Panc1 (cell line): ENCODE measurements around the gene GLIS1. TPM values are rescaled to one million over a fixed set of nuclear protein-coding genes. Genes with fewer than 3 reads are reported as not detected.

ENCODE experiments used
- ATAC-seq: fragments of 200-7000 bp; cut with Tn5 transposase; 2 replicates; pipeline ENCODE4 v1.9.1; 2020; ENCODE audit warnings: mild to moderate bottlenecking, moderate library complexity
- BruUV-seq: library from RNA; stranded (reverse); fragments of 400-500 nt; replicated peaks from 2 replicates; lab custom pipeline; 2021; lab: Mats Ljungman, UMichigan
- CTCF ChIA-PET: fragments of 300-600 bp; sonication (Branson Sonifier 250); formaldehyde crosslinking; loops from one replicate; lab custom pipeline; 2022; ENCODE audit warnings: antibody characterized with exemption; lab: Charles Lee
- POLR2A ChIA-PET: fragments of 300-600 bp; sonication (Branson Sonifier 250); formaldehyde crosslinking; loops from one replicate; lab custom pipeline; 2022; ENCODE audit warnings: antibody characterized with exemption; lab: Charles Lee
- DNase-seq: peaks from one replicate; pipeline ENCODE4 v3.0.0-alpha.2; 2010; ENCODE audit warnings: low read depth, low spot score
- H3K27ac ChIP-seq: 2 replicates; pipeline ENCODE4 v1.5.1; 2011; ENCODE audit warnings: mild to moderate bottlenecking, low read length, inconsistent platforms
- H3K27me3 ChIP-seq: fragments of 200-500 bp; sonication (Bioruptor generic); 2 replicates; pipeline ENCODE4 v1.6.0; 2014; ENCODE audit warnings: low read length, inconsistent platforms; ENCODE audit not compliant: control insufficient read depth, insufficient read depth
- H3K36me3 ChIP-seq: fragments of 200-500 bp; sonication (Bioruptor generic); 2 replicates; pipeline ENCODE4 v1.5.1; 2014; ENCODE audit warnings: inconsistent platforms, mild to moderate bottlenecking, low read length, moderate library complexity; ENCODE audit not compliant: control insufficient read depth, insufficient read depth
- H3K4me1 ChIP-seq: 2 replicates; pipeline ENCODE4 v1.5.1; 2011; ENCODE audit warnings: inconsistent platforms, mild to moderate bottlenecking, low read length, moderate library complexity; ENCODE audit not compliant: control insufficient read depth, insufficient read depth
- H3K4me3 ChIP-seq, 2 experiments: 2 replicates each; pipeline ENCODE4 v1.5.1; 2011 to 2012; ENCODE audit warnings: low read depth in 2 of 2, low read length in 2 of 2, mild to moderate bottlenecking in 2 of 2, inconsistent platforms in 1 of 2, moderate library complexity in 1 of 2
- H3K9me3 ChIP-seq: fragments of 200-500 bp; sonication (Bioruptor generic); 2 replicates; pipeline ENCODE4 v1.5.1; 2014; ENCODE audit warnings: low read depth, mild to moderate bottlenecking, inconsistent platforms, low read length, moderate library complexity; ENCODE audit not compliant: control insufficient read depth, insufficient read depth
- POLR2AphosphoS5 ChIP-seq: IDR thresholded peaks from 2 replicates; pipeline ENCODE4 v1.6.1; 2012; ENCODE audit warnings: mild to moderate bottlenecking, low read depth, low read length, moderate library complexity
- SIN3A ChIP-seq: IDR thresholded peaks from 2 replicates; pipeline ENCODE4 v1.6.1; 2012; ENCODE audit warnings: low read depth, mild to moderate bottlenecking, low read length, moderate library complexity, borderline replicate concordance; ENCODE audit not compliant: insufficient read depth
- TCF7L2 ChIP-seq: IDR thresholded peaks from 2 replicates; pipeline ENCODE4 v1.6.1; 2011; ENCODE audit warnings: mild to moderate bottlenecking, low read depth, low read length, inconsistent platforms
- in situ Hi-C: cut with HindIII; loops from 2 replicates; pipeline ENCODE4 v1.10.0; 2016; ENCODE audit warnings: low sequenced_read_pairs, low pct_unique_long_range_greater_than_20kb
- intact Hi-C: fragments of 100-400 bp; cut with micrococcal nuclease; formaldehyde crosslinking; loops from one replicate; pipeline ENCODE4 v1.10.0; 2022; ENCODE audit not compliant: unreplicated experiment
- total RNA-seq: library from RNA; stranded (reverse); gene quantifications from one replicate; pipeline ENCODE4 v1.2.1, GENCODE V29; 2021; ENCODE audit not compliant: unreplicated experiment
- TF ChIP-seq, protein P1 (sequence below), 2 experiments: IDR thresholded peaks; 2 replicates each; pipeline ENCODE4 v1.6.1; 2011 to 2012; ENCODE audit warnings: low read depth in 2 of 2, control low read depth in 1 of 2, low read length in 1 of 2, mild to moderate bottlenecking in 1 of 2, moderate library complexity in 1 of 2; ENCODE audit not compliant: insufficient read depth in 1 of 2
- TF ChIP-seq, protein P2 (sequence below): fragments of 450-650 bp; IDR thresholded peaks from 2 replicates; pipeline ENCODE4 v1.5.1; 2017; ENCODE audit warnings: mild to moderate bottlenecking

The GLIS1 gene
- total RNA-seq, 1 experiment from 2014 or later, result 0.28 TPM

DNA sequence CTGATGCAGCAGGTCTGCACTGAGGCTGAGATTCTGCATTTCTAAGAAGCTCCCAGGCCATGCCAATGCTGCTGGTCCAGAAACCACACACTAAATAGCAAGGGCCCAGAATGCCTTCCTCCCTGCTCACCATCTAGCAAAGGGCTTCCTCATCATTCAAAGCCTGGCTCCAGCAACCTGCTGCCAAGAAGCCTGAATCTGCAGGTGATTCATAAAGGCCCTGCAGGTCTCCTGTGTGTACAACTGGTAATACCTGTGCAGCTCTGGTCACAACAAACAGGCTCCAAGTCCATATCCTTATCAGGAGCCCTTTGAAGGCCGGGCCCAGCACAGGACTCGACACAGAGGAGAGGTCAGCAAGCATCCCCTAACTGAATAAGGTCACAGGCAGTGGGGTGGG is 26.7 kb downstream of the GLIS1 start:
- in situ Hi-C loops, result no loop called here
- intact Hi-C loops, result no loop called here
- TF ChIP-seq, protein P1, sequence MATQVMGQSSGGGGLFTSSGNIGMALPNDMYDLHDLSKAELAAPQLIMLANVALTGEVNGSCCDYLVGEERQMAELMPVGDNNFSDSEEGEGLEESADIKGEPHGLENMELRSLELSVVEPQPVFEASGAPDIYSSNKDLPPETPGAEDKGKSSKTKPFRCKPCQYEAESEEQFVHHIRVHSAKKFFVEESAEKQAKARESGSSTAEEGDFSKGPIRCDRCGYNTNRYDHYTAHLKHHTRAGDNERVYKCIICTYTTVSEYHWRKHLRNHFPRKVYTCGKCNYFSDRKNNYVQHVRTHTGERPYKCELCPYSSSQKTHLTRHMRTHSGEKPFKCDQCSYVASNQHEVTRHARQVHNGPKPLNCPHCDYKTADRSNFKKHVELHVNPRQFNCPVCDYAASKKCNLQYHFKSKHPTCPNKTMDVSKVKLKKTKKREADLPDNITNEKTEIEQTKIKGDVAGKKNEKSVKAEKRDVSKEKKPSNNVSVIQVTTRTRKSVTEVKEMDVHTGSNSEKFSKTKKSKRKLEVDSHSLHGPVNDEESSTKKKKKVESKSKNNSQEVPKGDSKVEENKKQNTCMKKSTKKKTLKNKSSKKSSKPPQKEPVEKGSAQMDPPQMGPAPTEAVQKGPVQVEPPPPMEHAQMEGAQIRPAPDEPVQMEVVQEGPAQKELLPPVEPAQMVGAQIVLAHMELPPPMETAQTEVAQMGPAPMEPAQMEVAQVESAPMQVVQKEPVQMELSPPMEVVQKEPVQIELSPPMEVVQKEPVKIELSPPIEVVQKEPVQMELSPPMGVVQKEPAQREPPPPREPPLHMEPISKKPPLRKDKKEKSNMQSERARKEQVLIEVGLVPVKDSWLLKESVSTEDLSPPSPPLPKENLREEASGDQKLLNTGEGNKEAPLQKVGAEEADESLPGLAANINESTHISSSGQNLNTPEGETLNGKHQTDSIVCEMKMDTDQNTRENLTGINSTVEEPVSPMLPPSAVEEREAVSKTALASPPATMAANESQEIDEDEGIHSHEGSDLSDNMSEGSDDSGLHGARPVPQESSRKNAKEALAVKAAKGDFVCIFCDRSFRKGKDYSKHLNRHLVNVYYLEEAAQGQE (IDR thresholded peaks at IDR 0.05; ENCODE audit: insufficient read depth in 1 of 2, low read depth in 2 of 2, low read length in 1 of 2), result no peak
- TF ChIP-seq, protein P2, sequence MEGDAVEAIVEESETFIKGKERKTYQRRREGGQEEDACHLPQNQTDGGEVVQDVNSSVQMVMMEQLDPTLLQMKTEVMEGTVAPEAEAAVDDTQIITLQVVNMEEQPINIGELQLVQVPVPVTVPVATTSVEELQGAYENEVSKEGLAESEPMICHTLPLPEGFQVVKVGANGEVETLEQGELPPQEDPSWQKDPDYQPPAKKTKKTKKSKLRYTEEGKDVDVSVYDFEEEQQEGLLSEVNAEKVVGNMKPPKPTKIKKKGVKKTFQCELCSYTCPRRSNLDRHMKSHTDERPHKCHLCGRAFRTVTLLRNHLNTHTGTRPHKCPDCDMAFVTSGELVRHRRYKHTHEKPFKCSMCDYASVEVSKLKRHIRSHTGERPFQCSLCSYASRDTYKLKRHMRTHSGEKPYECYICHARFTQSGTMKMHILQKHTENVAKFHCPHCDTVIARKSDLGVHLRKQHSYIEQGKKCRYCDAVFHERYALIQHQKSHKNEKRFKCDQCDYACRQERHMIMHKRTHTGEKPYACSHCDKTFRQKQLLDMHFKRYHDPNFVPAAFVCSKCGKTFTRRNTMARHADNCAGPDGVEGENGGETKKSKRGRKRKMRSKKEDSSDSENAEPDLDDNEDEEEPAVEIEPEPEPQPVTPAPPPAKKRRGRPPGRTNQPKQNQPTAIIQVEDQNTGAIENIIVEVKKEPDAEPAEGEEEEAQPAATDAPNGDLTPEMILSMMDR, result no peak
- TF ChIP-seq POLR2AphosphoS5, result no peak
- no peak overlapping the region for H3K4me3 ChIP-seq
- DNase-seq (no peak), ATAC-seq (no peak)
- H3K27ac ChIP-seq, result no peak overlapping the region
- BruUV-seq, result no TSS peak
- POLR2A ChIA-PET, result no interaction called here
- CTCF ChIA-PET, result no interaction called here
- no peaks in the 10 kb centered on the region for H3K9me3 ChIP-seq
- H3K36me3 ChIP-seq, result no peaks in the 10 kb centered on the region
- no peaks in the 10 kb centered on the region for H3K4me1 ChIP-seq
- no peaks in the 10 kb centered on the region for H3K27me3 ChIP-seq

DNA sequence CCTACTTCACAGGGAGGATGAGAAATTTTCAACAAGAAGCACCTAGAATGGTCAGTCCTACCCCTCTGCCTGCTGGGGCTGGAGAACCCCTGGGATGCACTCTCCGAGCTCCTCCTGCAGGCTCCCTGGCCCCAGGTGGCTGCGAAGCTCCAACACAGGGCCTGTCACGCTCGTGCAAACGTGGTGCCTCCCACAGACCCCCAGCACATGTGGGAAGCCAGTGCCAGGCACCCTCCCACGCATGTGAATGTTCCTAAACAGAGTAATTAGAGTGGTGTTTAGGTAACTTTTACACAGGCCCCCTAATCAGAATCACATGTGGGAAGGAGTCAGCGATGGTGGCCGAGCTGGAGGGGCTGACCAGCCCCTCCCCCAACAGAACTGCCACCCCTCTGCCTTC is 28.4 kb downstream of the GLIS1 start:
- in situ Hi-C loops (no loop called here), intact Hi-C loops (no loop called here)
- Histone ChIP-seq H3K27ac (no peak overlapping the region), H3K36me3 (no peaks in the 10 kb centered on the region), H3K27me3 (no peaks in the 10 kb centered on the region), H3K4me3 (no peak overlapping the region), H3K9me3 (no peaks in the 10 kb centered on the region), H3K4me1 (no peaks in the 10 kb centered on the region)
- BruUV-seq, result no TSS peak
- DNase-seq (no peak), ATAC-seq (no peak)
- ChIA-PET CTCF (interaction anchor here (0.5 kb wide), 1 partner anchor 432 kb away, joined by 5 read pairs; no protein-coding TSS in a partner anchor), POLR2A (no interaction called here)
- TF ChIP-seq SIN3A (no peak), POLR2AphosphoS5 (no peak), TCF7L2 (no peak)
- TF ChIP-seq, protein P1 (IDR thresholded peaks at IDR 0.05; ENCODE audit: insufficient read depth in 1 of 2, low read depth in 2 of 2, low read length in 1 of 2), result no peak
- TF ChIP-seq, protein P2, result no peak
